ENCODE data around the gene KAZN.
"Not testable (repeated sequence)": the region's sequence is repeated elsewhere in the genome, so short reads cannot be mapped to it uniquely, and the experiment has no call there.

The KAZN gene

DNA sequence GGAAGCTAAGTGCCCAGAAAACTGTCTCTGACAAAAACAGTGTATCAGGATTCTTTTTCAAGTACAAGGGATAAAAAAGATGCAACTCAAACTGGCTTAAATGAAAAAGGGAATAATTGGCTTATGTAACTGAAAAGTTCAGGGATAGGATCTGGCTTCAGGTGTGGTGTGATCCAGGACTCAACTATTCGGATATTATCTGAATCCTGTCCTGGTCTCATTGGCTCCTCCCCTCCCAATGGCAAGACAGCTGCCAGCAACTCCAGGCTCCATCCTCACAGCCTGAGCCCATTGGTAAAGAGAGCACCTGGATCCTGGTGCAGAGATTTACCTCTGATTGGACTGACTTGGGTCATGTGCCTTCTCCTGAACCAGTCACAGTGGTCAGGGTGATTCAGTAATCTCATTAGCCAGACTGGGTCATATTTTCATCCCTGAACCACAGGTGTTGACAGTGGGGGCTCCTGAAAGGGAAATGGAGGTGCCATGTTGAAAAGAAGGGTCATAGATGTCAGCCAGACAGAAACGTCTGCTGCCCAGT, 349.7 kb downstream of the KAZN start:
- DNase-seq: no peak

GRCh38 chr1:14949270-14949835, 350.9 kb downstream of the KAZN start:
- no peak for DNase-seq

DNA sequence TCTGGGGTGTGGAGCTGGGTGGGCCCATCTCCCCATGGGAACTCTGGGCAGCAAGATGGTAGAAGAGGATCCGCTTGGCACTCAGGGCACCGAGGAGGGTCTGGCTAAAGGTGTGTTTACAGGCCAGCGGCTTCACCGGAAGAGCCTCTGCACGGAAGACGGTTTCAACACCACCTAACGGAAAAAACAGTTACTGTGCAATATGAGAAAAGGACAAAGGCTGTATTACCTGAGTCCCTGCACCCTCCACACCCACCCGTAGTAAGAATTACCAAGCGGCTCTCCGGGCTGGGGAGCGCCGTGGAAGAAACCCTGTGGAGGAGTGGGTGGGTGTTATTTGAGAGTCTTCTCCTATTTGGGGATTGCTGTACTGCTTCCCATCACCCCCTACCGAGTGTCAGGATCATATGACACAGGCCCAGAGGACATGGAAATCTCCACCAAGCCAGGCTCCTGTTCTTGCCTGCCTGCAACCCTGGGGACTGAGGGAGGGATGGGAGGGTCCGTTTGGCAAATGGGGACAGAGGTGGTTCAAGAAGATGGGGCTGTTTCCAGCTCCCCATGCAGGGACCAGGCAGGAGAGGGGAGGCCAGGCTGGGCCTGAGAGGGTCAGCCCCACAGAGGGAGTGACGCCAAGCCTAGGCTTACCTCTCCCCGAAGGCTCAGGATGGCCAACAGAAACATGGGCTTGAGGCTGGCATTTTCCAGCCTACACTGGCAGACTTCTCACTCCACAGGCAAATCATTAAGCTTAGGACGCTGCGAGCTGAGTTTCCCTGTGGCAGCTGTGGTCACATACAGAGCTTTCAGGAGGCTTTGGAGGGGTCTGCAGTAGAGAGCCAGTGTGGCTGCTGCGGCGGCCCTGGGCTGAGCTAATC, 351.6 kb downstream of the KAZN start:
- DNase-seq: no peak

DNA sequence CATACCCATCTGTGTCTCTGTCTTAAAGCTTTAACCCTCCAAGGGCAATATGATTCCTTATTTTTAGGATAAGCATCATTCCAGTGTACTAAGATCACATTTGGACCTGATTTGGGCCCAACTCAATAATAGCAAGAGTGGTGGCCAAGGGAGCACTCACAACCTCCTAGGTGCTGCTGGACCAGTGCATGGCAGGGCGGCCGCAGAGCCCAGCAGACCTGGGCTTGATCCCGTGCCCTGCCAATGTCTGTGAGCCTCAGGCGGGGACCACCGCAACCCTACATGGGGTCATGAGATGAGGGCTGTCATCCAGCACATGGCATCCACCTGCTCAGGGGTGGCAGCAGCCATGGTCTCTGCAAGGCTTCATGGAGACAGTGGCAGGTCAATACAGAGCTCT, 353.3 kb downstream of the KAZN start:
- DNase-seq: no peak

DNA sequence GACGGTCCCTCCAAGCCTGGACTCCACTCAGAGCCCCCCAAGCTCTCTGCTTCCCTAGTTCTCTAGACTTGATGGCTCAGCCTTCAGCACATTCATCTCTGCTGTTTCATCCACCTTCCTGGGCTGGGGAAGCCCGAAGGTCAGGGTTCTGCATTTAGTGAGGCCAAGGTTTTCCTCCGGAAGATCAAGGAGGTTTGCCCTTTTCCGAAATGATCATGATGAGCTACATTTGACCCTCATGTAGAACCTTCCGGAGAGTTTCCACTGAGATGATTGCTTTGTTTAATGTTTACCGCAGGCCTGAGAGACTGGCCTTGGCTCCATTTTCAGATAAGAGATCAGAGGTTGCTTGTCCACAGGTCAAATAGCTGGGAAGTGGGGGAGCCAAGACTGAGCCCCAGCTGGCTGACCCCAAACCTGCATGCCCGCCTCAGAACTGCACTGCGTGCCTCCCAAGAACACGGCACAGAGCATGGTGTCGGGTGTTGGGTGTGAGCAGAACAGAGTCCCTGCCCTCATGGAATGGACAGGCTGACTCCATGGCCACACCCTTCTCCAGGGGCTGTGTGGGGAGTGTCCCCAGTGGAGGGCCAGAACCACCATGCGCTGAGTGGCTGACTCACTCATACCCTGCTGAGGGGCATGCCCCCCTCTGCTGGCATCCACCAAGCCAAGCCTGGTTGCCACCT, 354.3 kb downstream of the KAZN start:
- no peak for DNase-seq

- DNase-seq: peak; percentile 41
These were observed 355.7 kb downstream of the KAZN start for GRCh38 chr1:14954210-14954609.

- no peak for DNase-seq
These were observed 356.4 kb downstream of the KAZN start for GRCh38 chr1:14954930-14955329.

GRCh38 chr1:14955402-14955801, 356.9 kb downstream of the KAZN start:
- no peak for DNase-seq

GRCh38 chr1:14955976-14956375, 357.5 kb downstream of the KAZN start:
- DNase-seq: no peak

DNA sequence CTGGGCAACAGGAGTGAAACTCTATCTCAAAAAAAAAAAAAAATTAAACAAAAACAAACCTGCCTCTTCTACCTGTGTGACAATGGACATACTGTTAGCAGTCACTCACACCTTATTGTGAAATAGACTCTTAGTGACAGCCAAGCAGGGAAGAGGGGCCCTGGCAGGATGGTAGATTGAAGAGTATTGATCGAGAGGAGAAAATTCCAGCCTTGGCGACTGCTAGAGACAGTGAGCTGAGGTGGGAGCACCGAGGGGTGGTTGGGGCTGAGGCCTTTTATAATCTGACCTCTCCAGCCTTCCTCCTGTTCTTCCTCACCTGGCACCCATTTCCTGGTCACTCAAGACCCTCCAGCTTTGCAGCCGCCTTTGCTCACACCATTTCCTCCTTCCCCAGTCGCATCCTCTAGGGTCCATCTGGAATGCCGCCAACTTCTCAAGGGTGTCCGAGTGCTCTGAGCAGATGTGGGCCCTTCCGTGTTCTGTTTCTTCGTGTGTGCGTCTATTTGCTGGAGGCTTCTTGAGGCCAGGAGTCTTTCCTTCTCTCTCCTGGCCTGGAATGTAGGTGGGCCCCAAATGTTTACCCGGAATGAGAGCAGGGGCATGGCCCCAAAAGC, 358.2 kb downstream of the KAZN start:
- DNase-seq: no peak

DNA sequence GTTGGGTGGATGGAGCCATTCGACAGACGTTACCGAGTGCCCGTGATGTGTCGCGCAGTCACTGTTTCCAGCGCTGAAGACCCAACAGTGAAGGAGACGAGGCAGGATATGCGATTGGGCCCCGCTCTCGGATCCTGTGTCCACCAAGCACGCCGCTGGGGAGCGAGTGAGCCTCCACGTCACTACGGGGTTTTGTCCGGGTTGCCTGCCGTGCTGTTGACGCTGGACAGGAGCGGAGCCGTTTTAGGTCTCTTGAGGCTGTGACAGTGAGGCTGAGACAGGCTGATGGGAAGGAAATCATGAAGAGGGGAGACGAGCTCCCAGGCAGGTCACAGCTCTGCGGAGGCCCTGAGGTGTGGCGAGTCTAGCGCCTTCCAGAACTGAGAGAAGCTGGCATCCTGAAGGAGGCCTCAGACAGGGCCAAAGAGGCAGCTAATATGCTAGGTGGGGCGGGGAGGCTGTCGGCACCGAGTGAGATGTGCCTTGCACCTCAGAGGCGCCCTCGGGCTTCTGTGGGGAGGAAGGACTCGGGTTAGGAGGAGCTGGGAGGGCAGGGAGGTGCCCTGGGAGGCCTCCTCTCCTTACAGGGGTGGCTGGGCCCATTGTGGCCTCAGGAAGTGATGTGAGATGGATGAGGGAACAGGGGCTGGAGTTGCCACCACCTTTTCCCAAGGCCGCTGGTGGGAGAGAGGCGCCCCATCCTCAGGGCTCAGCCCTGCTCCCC, 359.1 kb downstream of the KAZN start:
- DNase-seq: no peak

DNA sequence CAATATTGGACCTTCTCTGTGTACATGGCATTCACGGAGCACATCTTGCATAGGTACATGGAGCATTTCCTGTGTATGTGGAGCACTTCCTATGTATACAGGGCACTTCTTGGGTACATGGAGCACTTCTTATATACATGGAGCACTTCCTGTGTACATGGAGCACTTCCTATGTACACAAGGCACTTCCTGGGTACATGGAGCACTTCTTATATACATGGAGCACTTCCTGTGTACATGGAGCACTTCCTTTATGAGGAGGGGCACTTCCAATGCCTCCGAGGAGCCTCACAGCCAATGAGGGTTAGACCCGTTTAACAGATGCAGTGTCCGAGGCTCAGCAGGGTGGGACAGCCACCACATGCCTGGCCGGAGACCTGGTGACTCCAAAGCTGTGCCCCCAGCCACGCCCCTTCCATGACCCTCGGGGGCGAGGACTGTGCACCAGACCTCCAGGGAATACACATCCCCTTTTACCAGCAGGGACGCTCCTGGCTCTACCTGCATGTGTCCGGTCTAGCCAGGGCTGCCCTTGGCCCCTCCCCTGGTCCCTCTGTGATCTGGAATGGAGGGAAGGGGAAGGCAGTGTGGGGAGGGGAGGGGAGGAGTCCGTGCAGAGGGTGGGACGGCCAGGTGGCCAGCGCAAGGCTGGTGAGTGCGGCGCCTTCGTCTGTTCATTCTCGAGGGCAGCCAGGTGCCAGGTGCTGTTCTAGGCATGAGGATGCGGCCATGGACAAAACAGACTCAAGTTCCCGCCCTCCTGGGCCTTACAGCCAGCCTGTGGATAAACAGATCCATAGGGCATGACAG, 360.0 kb downstream of the KAZN start:
- no peak for DNase-seq

DNA sequence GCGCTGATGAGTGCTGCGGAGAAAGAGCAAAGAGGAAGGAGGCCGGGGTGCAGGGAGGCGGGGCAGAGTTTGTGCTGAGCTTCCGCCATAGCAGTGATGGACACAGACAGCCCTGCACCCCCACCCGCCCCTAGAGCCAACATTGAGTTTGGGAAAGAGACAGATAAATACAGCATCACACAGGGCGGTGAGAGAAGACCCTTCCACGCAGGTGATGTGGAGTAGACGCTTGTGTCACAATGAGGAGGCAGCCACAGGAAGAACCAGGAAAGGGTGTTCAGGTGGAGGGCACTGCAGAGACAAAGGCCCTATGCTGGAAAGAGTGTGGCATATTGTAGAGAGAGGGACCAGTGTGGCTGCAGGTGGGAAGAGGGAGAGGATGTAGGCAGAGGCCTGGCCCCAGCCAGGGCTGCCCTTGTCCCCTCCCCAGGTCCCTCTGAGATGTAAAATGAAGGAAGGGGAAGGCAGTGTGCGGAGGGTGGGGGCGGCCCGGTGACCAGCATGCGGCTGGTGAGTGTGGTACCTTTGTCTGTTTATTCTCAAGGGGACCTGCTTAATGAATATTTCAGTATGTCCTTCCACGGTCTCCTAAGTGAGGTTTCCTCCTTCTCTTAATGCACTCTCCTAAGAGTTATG, 360.7 kb downstream of the KAZN start:
- no peak for DNase-seq

- no peak for DNase-seq
These were observed 363.3 kb downstream of the KAZN start for GRCh38 chr1:14961661-14962267.

GRCh38 chr1:14962407-14962806, 363.9 kb downstream of the KAZN start:
- DNase-seq: no peak

GRCh38 chr1:14963791-14964710, 365.6 kb downstream of the KAZN start:
- DNase-seq: not testable (repeated sequence)

- no peak for DNase-seq
These were observed 366.2 kb downstream of the KAZN start for GRCh38 chr1:14964711-14965055.

DNA sequence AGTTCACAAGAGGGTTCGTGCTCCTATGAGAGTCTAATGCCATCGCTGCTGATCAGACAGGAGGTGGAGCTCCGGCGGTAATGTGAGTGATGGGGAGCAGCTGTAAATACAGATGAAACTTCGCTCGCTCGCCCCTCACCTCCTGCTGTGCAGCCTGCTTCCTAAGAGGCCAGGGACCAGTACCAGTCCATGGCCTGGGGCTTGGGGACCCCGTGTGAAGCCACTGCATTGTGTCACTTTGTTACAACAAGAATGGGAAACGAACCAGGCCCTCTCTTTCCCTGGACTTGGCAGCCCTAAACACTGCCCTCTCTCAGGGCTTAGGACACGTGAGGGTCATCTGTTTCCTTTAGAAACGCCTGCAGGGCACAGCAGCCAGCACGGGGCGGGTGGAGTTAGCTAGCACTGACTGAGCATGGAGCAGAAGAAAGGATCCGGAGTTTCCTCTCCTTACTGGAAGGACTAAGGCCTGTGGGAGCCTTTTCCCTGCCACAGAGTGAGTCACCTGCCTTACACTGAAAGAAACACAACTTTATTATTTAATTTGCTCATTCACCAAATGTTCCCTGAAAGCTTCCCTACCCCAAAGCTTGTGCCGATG, 369.9 kb downstream of the KAZN start:
- peak; percentile 34 for DNase-seq

GRCh38 chr1:14969006-14969405, 370.5 kb downstream of the KAZN start:
- DNase-seq: no peak
